GM12878 (cell line): ENCODE results near the gene OLA1. TPM values are rescaled to one million over a fixed set of nuclear protein-coding genes. Genes with fewer than 3 reads are reported as not detected.

Experiments used
- ATAC-seq: fragments of 200-7000 bp; cut with Tn5 transposase; 3 replicates; pipeline ENCODE4 v1.9.1; 2020; ENCODE audit warnings: mild to moderate bottlenecking, moderate library complexity
- BruUV-seq: library from RNA; stranded (reverse); fragments of 400-500 nt; replicated peaks from 2 replicates; lab custom pipeline; 2021; lab: Mats Ljungman, UMichigan
- CTCF ChIA-PET: fragments of 300-600 bp; sonication (Branson Sonifier 250); formaldehyde crosslinking; extraction: SDS; loops from one replicate; lab custom pipeline; 2021; ENCODE audit warnings: inconsistent platforms; lab: Yijun Ruan, JAX
- POLR2A ChIA-PET: fragments of 350-600 bp; formaldehyde crosslinking; extraction: SDS; loops from one replicate; lab custom pipeline; 2021; ENCODE audit warnings: inconsistent platforms; lab: Charles Lee
- RAD21 ChIA-PET: fragments of 300-600 bp; sonication (Branson Sonifier 250); formaldehyde crosslinking; loops from one replicate; lab custom pipeline; 2023; ENCODE audit warnings: antibody characterized with exemption; ENCODE audit not compliant: unreplicated experiment; lab: Charles Lee
- SMC1A ChIA-PET: fragments of 300-600 bp; sonication (Branson Sonifier 250); formaldehyde crosslinking; loops from one replicate; lab custom pipeline; 2023; ENCODE audit not compliant: unreplicated experiment, uncharacterized antibody; lab: Charles Lee
- DNase-seq: peaks from one replicate; pipeline ENCODE4 v3.0.0-alpha.2; 2011; ENCODE audit warnings: low read depth, low spot score
- FAIRE-seq: peaks from 3 replicates; lab custom pipeline; 2011; peaks lifted over from hg19 to GRCh38; lab: Jason Lieb, UNC
- H2AFZ ChIP-seq: 2 replicates; pipeline ENCODE4 v1.6.0; 2011; ENCODE audit warnings: low read depth, low read length, control low read depth; ENCODE audit not compliant: control insufficient read depth
- H3K27ac ChIP-seq: 2 replicates; pipeline ENCODE4 v1.5.1; 2011; ENCODE audit warnings: control low read depth; ENCODE audit not compliant: control insufficient read depth, insufficient read depth
- H3K27me3 ChIP-seq, 2 experiments: replicated peaks in 1 of 2; 2 replicates each; pipeline versions ENCODE4 v1.6.0 to v1.6.1; 2011; ENCODE audit warnings: low read length in 1 of 2; ENCODE audit not compliant: control insufficient read depth in 2 of 2, insufficient read depth in 2 of 2
- H3K36me3 ChIP-seq, 2 experiments: 2 replicates each; pipeline ENCODE4 v1.5.1; 2011; ENCODE audit warnings: low read length in 1 of 2; ENCODE audit not compliant: control insufficient read depth in 2 of 2, insufficient read depth in 2 of 2
- H3K4me1 ChIP-seq: 2 replicates; pipeline ENCODE4 v1.6.1; 2011; ENCODE audit warnings: mild to moderate bottlenecking, low read length, moderate library complexity, mixed read lengths; ENCODE audit not compliant: control insufficient read depth, insufficient read depth
- H3K4me2 ChIP-seq: 2 replicates; pipeline ENCODE4 v1.6.0; 2011; ENCODE audit warnings: control low read depth; ENCODE audit not compliant: control insufficient read depth, insufficient read depth
- H3K4me3 ChIP-seq: fragments of 200-600 bp; sonication (generic); 2 replicates; pipeline ENCODE4 v1.5.1; 2016
- H3K79me2 ChIP-seq: 2 replicates; pipeline ENCODE4 v1.6.0; 2011; ENCODE audit warnings: low read length; ENCODE audit not compliant: control insufficient read depth, insufficient read depth
- H3K9ac ChIP-seq: 2 replicates; pipeline ENCODE4 v1.8.0; 2011; ENCODE audit warnings: low read length, control low read depth, mixed read lengths; ENCODE audit not compliant: control insufficient read depth, insufficient read depth
- H3K9me3 ChIP-seq: replicated peaks from 3 replicates; pipeline ENCODE4 v1.5.1; 2011; ENCODE audit warnings: mild to moderate bottlenecking, low read length; ENCODE audit not compliant: control insufficient read depth, insufficient read depth
- H4K20me1 ChIP-seq: 2 replicates; pipeline ENCODE4 v1.6.0; 2011; ENCODE audit not compliant: control insufficient read depth, insufficient read depth
- CBX5 ChIP-seq: sonication (generic); IDR thresholded peaks from 2 replicates; pipeline ENCODE4 v1.6.1; 2016; ENCODE audit warnings: low read depth, moderate library complexity, mild to moderate bottlenecking, inconsistent platforms
- FOXM1 ChIP-seq: IDR thresholded peaks from 2 replicates; pipeline ENCODE4 v1.6.1; 2012; ENCODE audit warnings: low read depth, mild to moderate bottlenecking, inconsistent platforms, low read length, moderate library complexity
- IRF4 ChIP-seq: IDR thresholded peaks from 2 replicates; pipeline ENCODE4 v1.6.1; 2011; ENCODE audit warnings: low read depth, low read length
- KAT2A ChIP-seq: conservative IDR thresholded peaks from 2 replicates; pipeline ENCODE4 v1.6.1; 2011; ENCODE audit warnings: low read depth, low read length; ENCODE audit not compliant: control insufficient read depth
- NFXL1 ChIP-seq: fragments of 450-650 bp; IDR thresholded peaks from 2 replicates; pipeline ENCODE4 v1.6.1; 2017; ENCODE audit warnings: antibody characterized with exemption, mild to moderate bottlenecking, borderline replicate concordance
- NR2C1 ChIP-seq: fragments of 450-650 bp; IDR thresholded peaks from 2 replicates; pipeline ENCODE4 v1.6.1; 2017; ENCODE audit warnings: antibody characterized with exemption, mild to moderate bottlenecking, moderate library complexity
- SPI1 ChIP-seq: IDR thresholded peaks from 2 replicates; pipeline ENCODE4 v1.6.1; 2011; ENCODE audit warnings: low read depth, mild to moderate bottlenecking, low read length, moderate library complexity, borderline replicate concordance; ENCODE audit not compliant: insufficient read depth
- STAT3 ChIP-seq: IDR thresholded peaks from 2 replicates; pipeline ENCODE4 v1.6.1; 2011; ENCODE audit warnings: low read depth, low read length, improper control_type of control experiment
- WGBS: methylation state at CpG from one replicate; pipeline ENCODE4 v1.1.6; 2016; ENCODE audit warnings: low lambda C conversion rate; ENCODE audit not compliant: insufficient replicate concordance, insufficient coverage; ENCODE audit errors: missing lambda C conversion rate; 5-methylcytosine and 5-hydroxymethylcytosine counted together
- in situ Hi-C: fragments of 300-500 bp; cut with MboI; formaldehyde crosslinking; loops from 9 replicates; pipeline ENCODE4 v1.14.3; 2018; ENCODE audit warnings: mixed read lengths
- intact Hi-C: fragments of 100-400 bp; cut with micrococcal nuclease; formaldehyde crosslinking; loops from one replicate; pipeline ENCODE4 v1.14.2; 2022; ENCODE audit not compliant: unreplicated experiment
- polyA plus RNA-seq, 11 experiments: library from polyadenylated mRNA; depleted of rRNA in 4 of 11; unstranded in 6 of 11; stranded (reverse) in 5 of 11; fragments of >200 nt; fragmentation: Nextera tagmentation in 4 of 11; fragmentation: Illumina TruSeq in 1 of 11; extraction: Ambion mirVana in 4 of 11; extraction: Trizol in 1 of 11; gene quantifications; 1 replicate in 1 of 11; 2 replicates in 10 of 11; pipeline versions ENCODE4 v1.2.1 to v1.2.3, GENCODE V29; 2011 to 2016; ENCODE audit warnings: inconsistent platforms in 2 of 11, missing spikeins in 2 of 11, low read depth in 1 of 11
- total RNA-seq, 4 experiments: library from RNA; depleted of rRNA in 3 of 4; stranded (reverse); fragments of >200 nt in 3 of 4; fragmentation: Illumina TruSeq in 1 of 4; extraction: Trizol in 1 of 4; gene quantifications; 2 replicates each; pipeline versions ENCODE4 v1.2.1 to v1.2.3, GENCODE V29; 2013 to 2021

Gene OLA1
- total and polyA plus RNA-seq, 10 of the 15 experiments (the other 5 are each of a cell fraction or from before 2014, with no cell fraction given): 107 to 238 (median 142) TPM

DNA sequence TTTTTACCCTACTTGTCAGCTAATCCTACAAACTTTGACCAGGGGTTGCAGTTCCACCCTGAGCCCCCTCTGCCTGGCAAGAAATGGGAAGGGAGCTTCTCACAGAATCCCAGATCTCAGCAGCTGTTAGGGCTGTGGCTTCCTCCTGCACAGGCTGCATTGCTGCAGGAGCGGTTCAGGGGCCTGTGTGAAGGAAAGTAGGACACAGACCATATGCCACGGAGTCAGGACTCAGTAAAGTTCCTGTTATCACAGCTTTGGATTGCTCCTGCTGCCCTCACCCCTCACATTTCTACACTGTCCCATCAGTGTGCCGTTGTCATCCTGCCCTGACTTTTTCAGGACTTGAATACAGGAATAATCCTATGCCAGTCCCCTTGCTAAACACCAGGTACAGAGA lies 220.4 kb downstream of the OLA1 start:
- ChIA-PET POLR2A (interaction anchor here (0.6 kb wide), 1 partner anchor 50 kb away, joined by 3 read pairs; no protein-coding TSS in a partner anchor), RAD21 (no interaction called here), CTCF (no interaction called here), SMC1A (interaction anchor here (0.8 kb wide), 1 partner anchor 30 kb away, joined by 4 read pairs; no protein-coding TSS in a partner anchor)
- Histone ChIP-seq H3K27me3 (no peaks in the 10 kb centered on the region; a peak in 1 of 4 replicates), H4K20me1 (no peaks in the 10 kb centered on the region), H3K79me2 (no peaks in the 10 kb centered on the region), H3K27ac (no peak overlapping the region), H3K4me1 (peaks cover 15% of the 10 kb centered on the region), H3K4me2 (no peak overlapping the region), H3K9ac (no peak overlapping the region), H3K4me3 (no peak overlapping the region), H3K36me3 (no peaks in the 10 kb centered on the region), H3K9me3 (no peaks in the 10 kb centered on the region), H2AFZ (no peak overlapping the region)
- FAIRE-seq (no peak), DNase-seq (no peak), ATAC-seq (no peak)
- no TSS peak for BruUV-seq
- in situ Hi-C loops: no loop called here
- WGBS: 95% methylated on average over 3 of the region's 3 CpGs
- TF ChIP-seq SPI1 (no peak), STAT3 (no peak), CBX5 (no peak), NFXL1 (no peak), IRF4 (no peak), NR2C1 (no peak), FOXM1 (no peak), KAT2A (no peak)
- intact Hi-C loops: no loop called here
